ENCODE data around the gene ADGRV1.

DNA sequence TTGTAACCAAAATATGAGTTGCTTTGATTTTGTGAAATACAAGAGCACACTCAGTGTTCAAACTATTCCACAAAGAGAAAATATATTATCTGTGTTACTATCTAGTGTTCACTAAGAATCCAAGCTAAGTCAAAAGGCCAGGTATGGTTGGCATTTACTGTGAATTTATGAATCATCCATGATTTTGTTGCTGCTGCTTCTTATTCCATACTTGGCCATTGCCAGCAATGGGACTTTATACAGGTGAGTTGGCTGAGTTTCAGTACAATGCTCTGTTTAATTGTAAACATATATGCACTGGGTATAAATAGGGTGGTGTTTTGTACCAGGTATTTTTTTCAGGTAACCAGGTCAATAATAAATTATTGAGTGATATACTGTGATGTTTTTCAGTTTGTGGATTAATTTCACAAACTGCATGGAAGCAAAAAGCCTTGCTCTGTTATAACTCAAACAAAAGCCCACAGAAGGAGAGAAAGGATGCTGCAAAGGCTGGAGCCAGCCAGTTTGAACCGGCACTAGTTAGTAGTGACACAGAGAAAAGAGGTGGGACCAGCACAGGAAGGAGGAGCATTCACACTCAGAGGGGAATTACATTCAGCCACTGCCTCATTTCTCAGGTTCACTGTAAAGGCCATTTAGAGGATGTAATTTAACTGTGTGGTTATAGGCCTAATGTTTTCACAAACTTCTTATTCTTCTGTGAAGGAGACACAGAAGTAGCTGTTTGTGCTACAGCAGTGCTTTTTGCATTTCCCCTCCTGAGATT is 381.8 kb downstream of the ADGRV1 start:
- TF ChIP-seq, protein P1, sequence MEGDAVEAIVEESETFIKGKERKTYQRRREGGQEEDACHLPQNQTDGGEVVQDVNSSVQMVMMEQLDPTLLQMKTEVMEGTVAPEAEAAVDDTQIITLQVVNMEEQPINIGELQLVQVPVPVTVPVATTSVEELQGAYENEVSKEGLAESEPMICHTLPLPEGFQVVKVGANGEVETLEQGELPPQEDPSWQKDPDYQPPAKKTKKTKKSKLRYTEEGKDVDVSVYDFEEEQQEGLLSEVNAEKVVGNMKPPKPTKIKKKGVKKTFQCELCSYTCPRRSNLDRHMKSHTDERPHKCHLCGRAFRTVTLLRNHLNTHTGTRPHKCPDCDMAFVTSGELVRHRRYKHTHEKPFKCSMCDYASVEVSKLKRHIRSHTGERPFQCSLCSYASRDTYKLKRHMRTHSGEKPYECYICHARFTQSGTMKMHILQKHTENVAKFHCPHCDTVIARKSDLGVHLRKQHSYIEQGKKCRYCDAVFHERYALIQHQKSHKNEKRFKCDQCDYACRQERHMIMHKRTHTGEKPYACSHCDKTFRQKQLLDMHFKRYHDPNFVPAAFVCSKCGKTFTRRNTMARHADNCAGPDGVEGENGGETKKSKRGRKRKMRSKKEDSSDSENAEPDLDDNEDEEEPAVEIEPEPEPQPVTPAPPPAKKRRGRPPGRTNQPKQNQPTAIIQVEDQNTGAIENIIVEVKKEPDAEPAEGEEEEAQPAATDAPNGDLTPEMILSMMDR (IDR thresholded peaks at IDR 0.05), result no peak
- no peak for TF ChIP-seq POLR2A (IDR thresholded peaks at IDR 0.05)
